ENCODE data around the gene FRY.

The FRY gene

GRCh38 chr13:32124743-32125142 lies 93.2 kb downstream of the FRY start:
- peaks cover 5% of the 10 kb centered on the region for H3K4me1 Mint-ChIP-seq
- H3K36me3 Mint-ChIP-seq (ENCODE audit: low read depth): peaks cover 8% of the 10 kb centered on the region
- TF ChIP-seq CTCF (IDR thresholded peaks at IDR 0.05): no peak
- peaks cover 4% of the 10 kb centered on the region for H3K27me3 Mint-ChIP-seq (ENCODE audit: low read depth, poor library complexity)
- peaks cover 27% of the 10 kb centered on the region for H3K9me3 Mint-ChIP-seq
- H3K4me3 Mint-ChIP-seq: no peak overlapping the region
- H3K27ac Mint-ChIP-seq: no peak overlapping the region
- DNase-seq: no peak

DNA sequence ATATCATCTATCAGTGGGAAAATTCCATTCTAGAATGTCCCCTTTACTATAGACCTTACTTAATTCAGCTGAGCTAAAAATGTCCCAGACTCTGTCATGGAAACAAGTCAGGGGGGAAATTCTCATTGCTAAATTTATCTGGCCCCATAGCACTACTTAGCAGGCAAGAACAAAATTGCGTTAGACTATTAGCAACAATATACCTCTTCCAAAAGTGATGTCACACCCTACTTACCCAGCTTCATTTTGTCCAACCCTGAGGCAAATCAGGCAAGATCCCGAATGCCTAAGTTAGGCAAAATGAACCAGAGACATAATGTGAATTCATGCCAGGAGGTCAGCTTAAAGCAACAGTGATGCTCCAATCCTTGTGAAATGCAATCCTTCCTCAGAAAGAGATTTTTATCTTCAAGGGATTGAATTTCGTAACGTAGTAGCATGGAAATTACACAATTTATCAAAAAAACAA lies 93.7 kb downstream of the FRY start:
- no peak for DNase-seq
- no peaks in the 10 kb centered on the region for H3K4me1 Mint-ChIP-seq
- no peak overlapping the region for H3K27ac Mint-ChIP-seq
- no peak for TF ChIP-seq CTCF (IDR thresholded peaks at IDR 0.05)
- H3K27me3 Mint-ChIP-seq (ENCODE audit: low read depth, poor library complexity): peaks cover 4% of the 10 kb centered on the region
- no peak overlapping the region for H3K4me3 Mint-ChIP-seq
- H3K9me3 Mint-ChIP-seq: peaks cover 27% of the 10 kb centered on the region
- peaks cover 8% of the 10 kb centered on the region for H3K36me3 Mint-ChIP-seq (ENCODE audit: low read depth)

- H3K27ac Mint-ChIP-seq: no peak overlapping the region
- H3K27me3 Mint-ChIP-seq (ENCODE audit: low read depth, poor library complexity): peaks cover 4% of the 10 kb centered on the region
- no peak for TF ChIP-seq CTCF (IDR thresholded peaks at IDR 0.05)
- H3K36me3 Mint-ChIP-seq (ENCODE audit: low read depth): peaks cover 8% of the 10 kb centered on the region
- H3K4me3 Mint-ChIP-seq: no peak overlapping the region
- H3K4me1 Mint-ChIP-seq: no peaks in the 10 kb centered on the region
- peaks cover 27% of the 10 kb centered on the region for H3K9me3 Mint-ChIP-seq
- DNase-seq: no peak
Measured at GRCh38 chr13:32125751-32126150, 94.2 kb downstream of the FRY start.

GRCh38 chr13:32126278-32126677 lies 94.7 kb downstream of the FRY start:
- Mint-ChIP-seq H3K4me3 (no peak overlapping the region), H3K27me3 (ENCODE audit: low read depth, poor library complexity) (peaks cover 4% of the 10 kb centered on the region), H3K36me3 (ENCODE audit: low read depth) (peaks cover 8% of the 10 kb centered on the region), H3K9me3 (peaks cover 22% of the 10 kb centered on the region), H3K27ac (no peak overlapping the region), H3K4me1 (no peaks in the 10 kb centered on the region)
- no peak for DNase-seq
- no peak for TF ChIP-seq CTCF (IDR thresholded peaks at IDR 0.05)

GRCh38 chr13:32126756-32127155 lies 95.2 kb downstream of the FRY start:
- Mint-ChIP-seq H3K4me1 (no peaks in the 10 kb centered on the region), H3K9me3 (peaks cover 17% of the 10 kb centered on the region), H3K27me3 (ENCODE audit: low read depth, poor library complexity) (peaks cover 4% of the 10 kb centered on the region), H3K4me3 (no peak overlapping the region), H3K27ac (no peak overlapping the region), H3K36me3 (ENCODE audit: low read depth) (peaks cover 8% of the 10 kb centered on the region)
- no peak for TF ChIP-seq CTCF (IDR thresholded peaks at IDR 0.05)
- DNase-seq: no peak

DNA sequence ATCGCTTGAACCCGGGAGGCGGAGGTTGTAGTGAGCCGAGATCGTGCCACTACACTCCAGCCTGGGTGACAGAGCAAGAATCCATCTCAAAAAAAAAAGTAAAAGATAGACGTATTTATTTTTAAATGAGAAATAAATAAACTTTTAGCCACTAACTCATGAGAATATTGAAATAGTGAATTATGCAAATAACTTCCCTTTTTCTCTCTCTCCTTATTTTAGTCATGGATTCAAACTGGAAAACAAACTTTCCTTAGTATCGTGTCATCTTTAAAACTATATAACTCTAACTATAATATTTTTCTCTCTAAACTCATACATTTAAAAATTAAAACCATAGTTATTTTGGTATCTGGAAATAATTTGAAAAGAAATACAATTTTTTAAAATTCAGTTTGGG lies 96.1 kb downstream of the FRY start:
- Mint-ChIP-seq H3K27me3 (ENCODE audit: low read depth, poor library complexity) (peaks cover 4% of the 10 kb centered on the region), H3K4me3 (no peak overlapping the region), H3K4me1 (no peaks in the 10 kb centered on the region), H3K9me3 (peaks cover 8% of the 10 kb centered on the region), H3K36me3 (ENCODE audit: low read depth) (peaks cover 3% of the 10 kb centered on the region), H3K27ac (no peak overlapping the region)
- no peak for TF ChIP-seq CTCF (IDR thresholded peaks at IDR 0.05)
- DNase-seq: no peak

Data from nephron progenitor cell (in vitro differentiated cells).